HG03565 (cell line): ENCODE data around the gene OR2T8.

Experiments
- ATAC-seq: cut with Tn5 transposase; IDR thresholded peaks from one replicate; pipeline ENCODE4 v1.9.1; 2021; ENCODE audit warnings: mild to moderate bottlenecking, moderate library complexity; ENCODE audit not compliant: unreplicated experiment

The OR2T8 gene, protein sequence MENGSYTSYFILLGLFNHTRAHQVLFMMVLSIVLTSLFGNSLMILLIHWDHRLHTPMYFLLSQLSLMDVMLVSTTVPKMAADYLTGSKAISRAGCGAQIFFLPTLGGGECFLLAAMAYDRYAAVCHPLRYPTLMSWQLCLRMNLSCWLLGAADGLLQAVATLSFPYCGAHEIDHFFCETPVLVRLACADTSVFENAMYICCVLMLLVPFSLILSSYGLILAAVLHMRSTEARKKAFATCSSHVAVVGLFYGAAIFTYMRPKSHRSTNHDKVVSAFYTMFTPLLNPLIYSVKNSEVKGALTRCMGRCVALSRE

DNA sequence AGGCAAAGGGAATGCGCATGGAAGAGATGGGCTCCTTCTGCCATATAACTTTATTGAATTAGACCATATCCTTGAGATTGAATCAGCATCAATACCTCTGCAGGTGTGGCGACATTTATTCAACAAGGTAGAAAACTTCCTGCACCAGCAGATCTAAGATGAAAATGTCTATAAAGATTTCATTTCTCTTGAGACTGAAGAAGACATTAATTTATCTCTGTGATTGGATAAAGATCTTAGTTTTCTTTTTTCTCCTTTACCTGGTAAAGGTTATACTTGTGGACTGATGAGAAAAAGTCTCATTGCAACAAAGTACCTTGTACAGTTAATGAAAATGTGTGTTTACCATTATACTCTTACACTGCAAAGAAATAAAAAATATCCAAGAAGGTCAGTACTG is at the start of gene OR2T8:
TSS of gene OR2T8 (plus strand) at position 301 of the 400 bp plus-strand sequence. CDS start 766 bp downstream, outside the sequence.
- no peak for ATAC-seq

DNA sequence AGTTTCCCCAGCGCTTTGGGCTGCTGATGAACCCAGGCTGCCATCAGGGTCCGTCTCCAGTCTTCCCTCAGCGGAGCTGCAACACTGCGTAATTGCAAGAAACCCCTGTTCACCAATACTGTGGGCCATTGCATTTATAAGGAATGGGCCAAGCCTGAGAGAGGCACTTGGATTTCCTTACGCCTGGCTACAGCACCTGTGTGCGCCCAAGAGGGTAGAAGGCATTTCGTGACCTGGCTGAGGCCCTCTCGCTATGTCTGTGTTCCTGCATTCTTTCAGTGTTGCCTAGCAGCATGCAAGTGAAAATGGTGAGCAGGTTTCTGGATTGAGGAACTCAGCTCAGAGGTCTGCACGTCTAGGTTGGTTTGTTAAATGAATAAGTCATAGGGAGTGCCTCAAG is 36.7 kb upstream of the OR2T8 start:
- no peak for ATAC-seq

DNA sequence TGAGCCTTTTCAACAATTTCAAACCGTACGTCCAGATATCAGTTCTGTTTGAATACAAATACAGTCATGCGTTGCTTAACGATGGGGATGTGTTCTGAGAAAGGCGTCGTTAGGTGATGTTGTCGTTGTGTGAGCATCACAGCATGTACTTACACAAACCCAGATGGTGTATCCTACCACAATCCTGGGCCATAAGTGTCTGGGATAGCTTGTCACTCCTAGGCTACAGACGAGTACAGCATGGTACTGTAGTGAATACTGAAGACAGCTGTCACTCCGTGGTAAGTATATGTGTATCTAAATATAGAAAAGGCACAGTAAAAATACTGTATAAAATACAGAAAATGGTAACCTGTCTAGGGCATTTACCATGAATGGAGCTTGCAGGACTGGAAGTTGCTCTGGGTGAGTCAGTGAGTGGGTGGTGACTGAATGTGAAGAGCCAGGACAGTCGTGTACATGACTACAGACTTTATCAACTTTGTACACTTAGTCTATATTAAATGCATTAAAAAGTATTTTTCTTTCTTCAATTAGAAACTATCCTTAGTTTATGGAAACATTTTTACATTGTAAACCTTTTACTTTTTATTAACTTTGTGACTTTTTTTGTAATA is 35.1 kb upstream of the OR2T8 start:
- no peak for ATAC-seq

DNA sequence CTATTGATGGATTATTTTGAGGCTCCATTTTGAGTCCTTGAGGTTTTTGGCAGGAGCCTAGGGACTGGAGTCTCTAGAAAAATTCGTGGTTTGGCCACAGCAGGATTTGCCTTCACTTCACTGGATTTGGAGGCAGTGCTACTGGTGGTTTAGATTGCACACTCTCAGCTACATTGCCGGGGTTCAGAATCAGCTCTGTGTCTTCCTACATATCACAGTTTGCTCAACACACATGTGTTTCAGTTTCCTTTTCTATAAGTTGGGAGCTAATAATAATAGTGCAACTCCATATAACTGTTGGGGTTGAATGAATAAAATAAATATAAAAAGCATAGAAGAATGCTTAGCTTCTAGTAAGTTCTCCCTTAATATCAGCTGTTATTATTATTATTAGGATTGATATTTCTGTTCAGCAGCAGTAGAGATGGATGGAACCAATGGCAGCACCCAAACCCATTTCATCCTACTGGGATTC is 24.9 kb upstream of the OR2T8 start, which contains the start of gene OR2W3:
TSS of gene OR2W3 (plus strand) at position 425 of the 475 bp plus-strand sequence. CDS start at position 425, 0 bp downstream.
- ATAC-seq, result no peak

DNA sequence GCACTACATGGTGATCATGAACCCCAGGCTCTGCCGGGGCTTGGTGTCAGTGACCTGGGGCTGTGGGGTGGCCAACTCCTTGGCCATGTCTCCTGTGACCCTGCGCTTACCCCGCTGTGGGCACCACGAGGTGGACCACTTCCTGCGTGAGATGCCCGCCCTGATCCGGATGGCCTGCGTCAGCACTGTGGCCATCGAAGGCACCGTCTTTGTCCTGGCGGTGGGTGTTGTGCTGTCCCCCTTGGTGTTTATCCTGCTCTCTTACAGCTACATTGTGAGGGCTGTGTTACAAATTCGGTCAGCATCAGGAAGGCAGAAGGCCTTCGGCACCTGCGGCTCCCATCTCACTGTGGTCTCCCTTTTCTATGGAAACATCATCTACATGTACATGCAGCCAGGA is 24.1 kb upstream of the OR2T8 start:
- no peak for ATAC-seq

DNA sequence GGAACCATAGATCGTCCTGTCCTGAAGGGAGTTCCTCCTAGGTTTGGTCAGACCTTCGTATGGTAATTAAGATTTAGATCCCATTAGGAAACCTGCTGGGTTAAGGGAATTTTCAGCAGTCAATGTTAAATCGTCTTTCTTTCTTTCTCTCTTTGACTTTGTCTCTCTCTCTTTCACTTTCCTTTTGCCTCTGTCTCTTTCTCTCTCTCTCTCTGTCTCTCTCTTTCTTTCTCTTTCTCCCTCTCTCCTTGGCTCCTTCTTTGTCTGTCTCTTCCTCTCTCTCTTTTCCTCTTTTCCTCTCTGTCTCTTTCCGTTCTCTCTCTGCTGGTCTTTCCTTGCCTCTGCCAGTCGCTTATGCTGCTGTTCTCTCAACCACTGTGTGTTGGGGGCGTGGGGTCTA is 15.9 kb upstream of the OR2T8 start:
- no peak for ATAC-seq

DNA sequence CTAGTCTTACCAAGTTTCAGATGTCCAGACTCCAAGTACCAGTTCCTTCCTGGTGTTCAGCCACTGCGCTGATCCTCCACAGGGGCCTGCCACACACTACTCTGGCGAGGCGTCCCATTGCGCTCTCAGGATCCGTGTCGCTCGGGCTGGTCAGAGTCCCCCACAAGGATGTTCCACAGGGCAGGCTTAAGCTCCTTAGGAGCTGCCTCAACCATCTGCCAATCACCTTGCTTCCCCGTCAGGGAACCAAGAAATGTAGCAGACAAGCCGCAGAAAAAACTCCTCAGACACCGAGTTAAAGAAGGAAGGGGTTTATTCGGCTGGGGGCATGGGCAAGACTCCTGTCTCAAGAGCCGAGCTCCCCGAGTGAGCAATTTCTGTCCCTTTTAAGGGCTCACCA is 14.9 kb upstream of the OR2T8 start:
- ATAC-seq, result no peak

DNA sequence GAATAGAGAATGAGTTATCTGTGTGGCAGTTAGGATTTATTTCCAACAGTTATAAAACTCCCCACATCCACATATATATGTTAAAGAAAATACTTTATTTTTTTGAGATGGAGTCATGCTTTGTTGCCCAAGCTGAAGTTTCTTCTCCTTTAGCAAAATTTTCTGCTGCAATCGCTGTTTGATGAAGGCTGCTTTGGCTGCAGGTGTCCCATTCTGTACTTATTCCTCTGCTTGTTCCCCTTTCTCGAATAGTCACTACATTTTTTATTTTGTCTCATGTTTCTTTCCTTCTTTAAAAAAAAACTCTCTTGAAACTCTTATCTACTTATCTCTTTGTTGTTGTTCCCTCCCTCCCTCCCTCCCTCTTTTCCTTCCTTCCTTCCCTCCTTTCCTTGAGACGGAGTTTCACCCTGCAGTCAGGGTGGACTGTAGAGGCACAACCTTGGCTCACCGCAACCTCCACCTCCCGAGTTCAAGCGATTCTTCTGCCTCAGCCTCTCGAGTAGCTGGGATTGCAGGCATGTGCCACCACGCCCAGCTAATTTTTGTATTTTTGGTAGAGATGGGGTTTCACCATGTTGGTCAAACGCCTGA is 14.0 kb upstream of the OR2T8 start:
- no peak for ATAC-seq

DNA sequence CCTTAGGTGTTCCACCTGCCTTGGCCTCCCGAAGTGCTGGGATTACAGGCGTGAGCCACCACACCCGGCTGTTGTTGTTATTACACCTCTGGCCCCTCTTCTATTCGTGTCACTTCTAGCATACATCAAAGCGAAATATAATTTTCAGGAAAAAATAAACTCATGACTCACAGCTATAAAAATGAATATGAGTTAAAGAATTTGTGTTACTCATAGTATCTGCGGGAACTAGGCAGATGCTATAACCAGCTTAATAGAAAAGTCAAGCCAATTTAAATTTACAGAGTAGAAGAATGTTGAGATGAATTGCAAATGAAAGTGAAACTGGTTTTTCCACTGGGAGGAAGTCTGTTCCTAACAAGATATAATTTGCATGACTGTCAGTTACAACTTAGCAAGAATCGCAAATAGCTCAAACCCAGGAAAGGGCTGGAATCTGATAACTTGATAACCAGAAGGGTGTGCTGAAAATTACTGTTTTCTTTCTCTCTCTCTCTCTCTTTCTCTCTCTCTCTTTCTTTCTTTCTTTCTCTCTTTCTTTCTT is 13.5 kb upstream of the OR2T8 start:
- no peak for ATAC-seq

DNA sequence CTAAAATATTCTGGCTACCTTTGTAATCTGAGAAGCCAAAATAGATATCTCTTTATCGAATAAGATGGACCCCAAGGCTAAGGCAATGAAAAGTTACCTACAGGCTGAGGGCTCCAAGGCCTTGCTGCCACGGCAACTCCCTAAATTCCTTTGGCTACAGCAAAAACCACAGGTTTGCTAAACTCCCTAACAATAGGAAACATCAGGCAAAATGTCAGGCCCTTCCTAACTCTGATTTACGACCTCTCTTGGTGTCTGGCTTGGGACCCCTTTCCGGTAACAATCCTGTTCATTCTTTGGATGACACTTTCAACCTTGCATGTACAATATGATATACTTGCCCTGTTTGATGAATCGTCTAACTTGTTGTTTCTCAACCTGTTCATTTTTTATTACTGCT is 11.3 kb upstream of the OR2T8 start:
- ATAC-seq, result no peak

DNA sequence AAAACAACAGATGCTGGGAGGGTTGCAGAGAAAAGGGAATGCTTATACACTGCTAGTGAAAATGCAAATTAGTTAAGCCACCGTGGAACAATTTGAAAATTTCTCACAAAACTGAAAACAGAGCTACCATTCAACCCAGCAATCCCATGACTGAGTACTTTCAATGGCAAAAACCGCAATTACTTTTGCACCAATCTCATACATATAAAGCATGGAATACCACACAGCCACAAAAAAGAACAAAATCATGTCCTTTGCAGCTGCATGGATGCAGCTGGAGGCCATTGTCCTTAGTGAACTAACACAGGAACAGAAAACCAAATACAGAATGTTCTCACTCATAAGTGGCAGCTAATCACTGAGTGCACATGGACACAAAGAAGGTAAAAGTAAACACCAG is 6.3 kb upstream of the OR2T8 start:
- ATAC-seq, result no peak

DNA sequence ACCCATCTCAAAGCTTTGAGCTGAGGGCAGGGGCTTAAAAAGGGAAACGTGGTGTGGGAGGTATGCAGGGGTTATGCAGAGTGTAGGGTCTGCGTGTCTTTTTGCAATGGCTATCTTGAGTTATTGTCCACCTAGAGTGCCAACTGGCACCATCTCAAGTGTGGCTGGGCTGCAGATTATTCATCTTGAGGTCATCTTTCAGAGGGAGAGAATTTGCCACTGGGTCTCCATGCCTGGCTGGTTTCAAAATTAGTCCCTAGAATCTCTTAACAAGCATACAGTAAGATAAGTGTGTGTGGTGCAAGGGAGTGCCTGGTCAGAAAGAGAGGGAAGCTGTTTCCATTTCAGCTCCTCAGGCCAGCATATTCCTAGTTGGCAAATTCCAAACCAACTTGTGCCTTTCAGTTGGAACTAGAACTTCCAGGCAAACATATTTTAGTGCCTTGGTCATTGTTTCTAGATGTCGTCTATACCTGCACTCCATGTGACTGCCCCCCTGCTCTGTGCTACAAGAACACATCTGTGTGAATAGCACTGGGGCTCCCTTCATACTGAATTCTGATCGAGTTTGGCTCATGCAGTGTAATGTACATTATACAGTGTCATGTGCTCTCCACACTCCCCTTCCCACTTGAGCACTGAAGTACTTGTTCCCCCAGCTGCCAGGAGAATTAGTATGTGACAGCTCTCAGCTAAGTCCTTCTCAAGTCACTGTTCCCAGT is 5.0 kb upstream of the OR2T8 start:
- no peak for ATAC-seq

DNA sequence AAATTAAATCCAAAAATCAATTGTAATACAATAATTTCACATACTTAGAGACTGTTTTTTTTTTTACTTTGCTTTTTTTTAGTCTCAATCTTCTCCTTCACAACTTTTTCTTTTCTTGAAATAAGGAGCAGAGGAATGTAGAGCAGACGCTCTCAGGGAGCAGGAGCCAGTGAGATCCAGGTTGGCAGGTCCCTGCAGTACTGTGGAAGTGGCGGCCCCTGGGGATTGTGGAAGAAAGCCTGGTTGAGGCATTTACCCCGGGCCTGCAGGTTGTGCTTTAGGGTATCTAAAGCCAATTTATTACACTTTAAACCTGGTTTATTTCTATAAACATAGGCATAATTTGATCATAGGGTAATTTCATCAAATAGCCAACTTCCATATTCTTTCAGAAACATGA is 3.9 kb downstream of the OR2T8 start:
- no peak for ATAC-seq

DNA sequence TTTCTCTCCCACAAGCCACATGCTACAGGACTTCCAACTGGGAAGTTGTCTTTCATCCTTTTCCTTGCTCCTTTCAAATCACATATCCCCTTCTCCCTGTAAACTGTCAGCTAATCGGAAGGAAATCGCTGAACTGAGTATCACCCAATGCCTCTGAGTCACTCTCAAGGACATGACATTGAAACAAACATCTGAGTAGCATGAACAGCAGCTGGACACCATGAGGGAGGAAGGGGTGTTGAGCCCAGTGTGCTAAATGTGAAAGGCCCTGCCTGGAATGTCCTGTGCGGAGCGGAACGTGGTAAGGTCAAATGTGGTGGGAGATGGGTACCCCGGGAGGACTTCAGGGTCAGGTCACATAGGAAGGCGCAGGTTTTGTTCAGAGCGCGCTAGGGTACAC is 4.8 kb downstream of the OR2T8 start, which contains the start of gene OR2AJ1:
TSS of gene OR2AJ1 (plus strand) at position 22 of the 400 bp plus-strand sequence. CDS start 8,880 bp downstream, outside the sequence.
- ATAC-seq, result no peak

DNA sequence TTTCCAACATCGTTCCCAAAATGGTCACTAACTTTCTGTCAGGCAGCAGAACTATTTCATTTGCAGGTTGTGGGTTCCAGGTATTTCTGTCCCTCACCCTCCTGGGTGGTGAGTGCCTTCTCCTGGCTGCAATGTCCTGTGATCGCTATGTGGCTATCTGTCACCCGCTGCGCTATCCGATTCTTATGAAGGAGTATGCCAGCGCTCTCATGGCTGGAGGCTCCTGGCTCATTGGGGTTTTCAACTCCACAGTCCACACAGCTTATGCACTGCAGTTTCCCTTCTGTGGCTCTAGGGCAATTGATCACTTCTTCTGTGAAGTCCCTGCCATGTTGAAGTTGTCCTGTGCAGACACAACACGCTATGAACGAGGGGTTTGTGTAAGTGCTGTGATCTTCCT is 13.9 kb downstream of the OR2T8 start:
- ATAC-seq, result no peak

DNA sequence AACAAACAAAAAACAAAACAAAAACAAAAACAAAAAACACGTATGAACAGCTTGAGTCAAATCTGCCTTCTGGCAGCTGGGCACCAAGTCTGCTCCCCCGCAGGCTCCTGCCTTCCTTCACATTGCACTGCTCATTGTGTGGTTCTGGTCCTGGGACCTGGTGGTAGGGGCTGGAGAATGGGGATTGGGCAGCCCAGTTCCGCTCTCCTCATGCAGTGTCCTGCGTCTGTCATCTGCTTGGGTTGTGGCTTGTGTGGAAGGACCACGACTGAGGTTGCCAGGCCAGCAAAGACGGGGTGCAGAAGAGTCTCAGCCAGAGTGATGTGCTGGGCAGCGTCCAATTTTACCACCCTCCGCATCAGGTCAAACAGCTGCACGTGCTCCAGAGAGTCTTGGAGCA is 15.7 kb downstream of the OR2T8 start:
- no peak for ATAC-seq

DNA sequence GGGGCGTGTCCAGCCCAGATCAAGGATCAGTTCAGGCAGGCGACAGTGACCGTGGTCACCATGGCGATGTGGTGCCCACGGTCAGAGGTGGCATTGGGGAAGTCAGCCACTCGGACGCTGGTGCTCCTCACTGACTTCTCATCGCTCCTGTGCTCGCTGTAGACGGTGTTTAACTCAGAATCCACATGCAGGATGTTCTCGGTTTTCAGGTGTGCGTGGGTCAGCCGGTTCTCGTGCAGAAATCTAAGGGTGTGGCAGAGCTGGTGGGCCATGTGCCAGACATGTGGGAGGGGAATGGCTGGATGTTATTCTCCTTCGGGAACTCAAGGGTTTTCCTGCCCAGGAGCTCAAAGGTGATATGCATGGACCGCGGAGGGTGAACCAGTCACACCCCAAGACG is 16.4 kb downstream of the OR2T8 start:
- ATAC-seq, result no peak

DNA sequence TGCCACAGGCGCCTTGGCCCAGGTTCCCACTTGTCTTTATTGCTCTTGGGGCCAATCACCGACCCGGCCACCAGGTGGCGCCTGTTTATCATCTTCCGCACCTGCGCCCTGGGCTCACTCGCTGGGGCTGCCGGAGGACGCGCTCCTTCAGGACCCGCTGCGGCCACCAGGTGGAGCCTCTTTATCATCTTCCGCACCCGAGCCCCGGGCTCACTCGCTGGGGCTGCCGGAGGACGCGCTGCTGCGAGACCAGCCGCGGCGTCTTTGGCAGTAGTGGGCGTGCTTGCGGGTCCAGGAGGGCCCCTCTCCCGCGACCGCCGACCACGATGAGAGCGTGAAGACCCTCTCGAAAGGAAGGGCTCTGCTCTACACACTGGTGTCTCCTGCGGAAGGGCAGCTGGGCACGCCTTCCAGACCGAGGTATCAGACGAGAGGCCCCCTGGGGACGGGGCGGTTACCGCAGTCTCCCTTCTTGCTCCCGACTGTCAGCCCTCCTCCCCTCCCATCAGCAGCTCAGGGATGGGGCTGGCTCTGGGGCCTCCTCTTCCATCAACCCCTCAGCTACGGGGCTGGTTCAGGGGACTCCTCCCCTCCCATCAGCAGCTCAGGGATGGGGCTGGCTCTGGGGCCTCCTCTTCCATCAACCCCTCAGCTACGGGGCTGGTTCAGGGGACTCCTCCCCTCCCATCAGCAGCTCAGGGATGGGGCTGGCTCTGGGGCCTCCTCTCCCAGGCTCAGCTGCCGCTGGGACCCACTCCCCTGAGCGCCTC is 17.1 kb downstream of the OR2T8 start:
- peak; percentile 99 for ATAC-seq

DNA sequence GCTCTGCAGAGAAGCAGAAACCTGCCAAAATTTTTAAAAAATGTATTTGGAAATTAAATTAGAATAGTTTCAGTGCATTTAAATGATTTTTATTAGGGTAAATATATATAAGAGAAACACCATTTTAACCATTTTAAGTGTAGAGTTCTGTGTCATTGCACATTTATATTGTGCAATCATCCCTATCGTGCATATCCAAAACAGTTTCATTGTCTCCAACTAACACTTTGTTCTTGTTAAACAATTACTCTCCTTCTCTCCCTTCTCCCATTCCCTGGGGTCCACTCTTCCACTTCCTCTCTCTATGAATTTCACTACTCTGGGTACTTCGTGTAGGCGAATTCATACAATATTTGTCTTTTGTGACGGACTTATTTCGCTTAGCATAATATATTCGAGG is 22.6 kb downstream of the OR2T8 start:
- no peak for ATAC-seq

DNA sequence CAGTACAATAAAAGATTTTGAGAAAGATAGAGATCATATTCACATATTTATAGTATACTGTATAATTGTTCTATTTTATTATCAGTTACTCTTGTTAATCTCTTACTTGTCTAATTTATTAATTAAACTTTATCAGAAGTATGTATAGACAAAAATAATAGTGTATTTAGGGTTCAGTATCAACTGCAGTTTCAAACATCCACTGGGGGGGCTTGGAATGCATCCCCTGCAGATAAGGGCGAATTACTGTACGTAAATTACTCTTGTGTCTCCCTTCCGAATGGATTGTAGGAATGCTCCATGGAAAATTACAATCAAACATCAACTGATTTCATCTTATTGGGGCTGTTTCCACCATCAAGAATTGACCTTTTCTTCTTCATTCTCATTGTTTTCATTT is 28.5 kb downstream of the OR2T8 start, which contains the start of gene OR2L8:
TSS of gene OR2L8 (plus strand) at position 301 of the 400 bp plus-strand sequence. CDS start at position 301, 0 bp downstream.
- ATAC-seq, result no peak
